Trophoblast cell (in vitro differentiated cells and primary cell): ENCODE results near the gene TRABD2B.

Source experiments
- DNase-seq, 2 donors: peaks; one replicate each; pipeline ENCODE4 v3.0.0-alpha.2; 2016
- H2AFZ ChIP-seq: 2 replicates; pipeline ENCODE4 v1.6.1; 2013; ENCODE audit warnings: low read length, moderate library complexity, mild to moderate bottlenecking; ENCODE audit not compliant: insufficient read depth, poor library complexity
- H2AK5ac ChIP-seq: 2 replicates; pipeline ENCODE4 v1.6.1; 2013; ENCODE audit warnings: mild to moderate bottlenecking, low read length
- H2BK120ac ChIP-seq: 2 replicates; pipeline ENCODE4 v1.6.1; 2013; ENCODE audit warnings: low read length, mild to moderate bottlenecking, moderate library complexity; ENCODE audit not compliant: insufficient read depth, poor library complexity
- H2BK12ac ChIP-seq: 2 replicates; pipeline ENCODE4 v1.6.1; 2013; ENCODE audit warnings: mild to moderate bottlenecking, low read length, moderate library complexity
- H2BK5ac ChIP-seq: 2 replicates; pipeline ENCODE4 v1.6.1; 2013; ENCODE audit warnings: low read length, low read depth, moderate library complexity, mild to moderate bottlenecking; ENCODE audit not compliant: poor library complexity
- H3K14ac ChIP-seq: 2 replicates; pipeline ENCODE4 v1.6.1; 2013; ENCODE audit warnings: mild to moderate bottlenecking, low read length
- H3K18ac ChIP-seq: 2 replicates; pipeline ENCODE4 v1.6.1; 2013; ENCODE audit warnings: mild to moderate bottlenecking, low read length
- H3K23ac ChIP-seq: 2 replicates; pipeline ENCODE4 v1.6.1; 2013; ENCODE audit warnings: low read length
- H3K27ac ChIP-seq: 2 replicates; pipeline ENCODE4 v1.5.1; 2013; ENCODE audit warnings: low read depth, mild to moderate bottlenecking, inconsistent platforms, low read length, moderate library complexity
- H3K27me3 ChIP-seq: 2 replicates; pipeline ENCODE4 v1.6.1; 2013; ENCODE audit warnings: inconsistent platforms, mild to moderate bottlenecking, low read length, moderate library complexity; ENCODE audit not compliant: insufficient read depth
- H3K36me3 ChIP-seq, 2 experiments: 1 replicate in 1 of 2; 2 replicates in 1 of 2; pipeline ENCODE4 v1.6.1; 2013; ENCODE audit warnings: low read length in 2 of 2, mild to moderate bottlenecking in 2 of 2, moderate library complexity in 1 of 2; ENCODE audit not compliant: insufficient read depth in 2 of 2, control insufficient read depth in 1 of 2
- H3K4ac ChIP-seq: 2 replicates; pipeline ENCODE4 v1.6.1; 2013; ENCODE audit warnings: low read depth, mild to moderate bottlenecking, low read length, moderate library complexity
- H3K4me1 ChIP-seq, 2 experiments: 1 replicate in 1 of 2; 2 replicates in 1 of 2; pipeline ENCODE4 v1.6.1; 2013; ENCODE audit warnings: low read length in 2 of 2, mild to moderate bottlenecking in 2 of 2, moderate library complexity in 1 of 2; ENCODE audit not compliant: insufficient read depth in 2 of 2, control insufficient read depth in 1 of 2
- H3K4me2 ChIP-seq: 2 replicates; pipeline ENCODE4 v1.6.1; 2013; ENCODE audit warnings: inconsistent platforms, mild to moderate bottlenecking, low read length, moderate library complexity
- H3K4me3 ChIP-seq: 2 replicates; pipeline ENCODE4 v1.5.1; 2013; ENCODE audit warnings: mild to moderate bottlenecking, low read depth, low read length, inconsistent platforms
- H3K79me1 ChIP-seq: one replicate; pipeline ENCODE4 v1.6.1; 2013; ENCODE audit warnings: low read length
- H3K79me2 ChIP-seq: 2 replicates; pipeline ENCODE4 v1.6.1; 2013; ENCODE audit warnings: low read length, mild to moderate bottlenecking; ENCODE audit not compliant: control insufficient read depth, insufficient read depth, poor library complexity
- H3K9ac ChIP-seq: 2 replicates; pipeline ENCODE4 v1.6.1; 2013; ENCODE audit warnings: mild to moderate bottlenecking, low read length
- H3K9me3 ChIP-seq: 2 replicates; pipeline ENCODE4 v1.6.1; 2013; ENCODE audit warnings: low read depth, mild to moderate bottlenecking, control low read depth, inconsistent platforms, low read length; ENCODE audit not compliant: insufficient read depth
- H4K12ac ChIP-seq: 2 replicates; pipeline ENCODE4 v1.6.1; 2013; ENCODE audit warnings: low read depth, mild to moderate bottlenecking, low read length, moderate library complexity
- H4K8ac ChIP-seq: 2 replicates; pipeline ENCODE4 v1.6.1; 2013; ENCODE audit warnings: low read depth, mild to moderate bottlenecking, low read length, moderate library complexity
- H4K91ac ChIP-seq: one replicate; pipeline ENCODE4 v1.6.1; 2013; ENCODE audit warnings: low read depth, mild to moderate bottlenecking, low read length, moderate library complexity
- WGBS: extraction: QIAGEN DNeasy Blood & Tissue Kit; methylation state at CpG from one replicate; pipeline ENCODE4 v1.1.7; 2013; ENCODE audit warnings: missing lambda C conversion rate; ENCODE audit not compliant: insufficient read length, insufficient coverage; ENCODE audit errors: extremely low coverage; 5-methylcytosine and 5-hydroxymethylcytosine counted together

The TRABD2B gene

GRCh38 chr1:47817861-47818260 is 179.3 kb downstream of the TRABD2B start:
- no peak overlapping the region for H3K9ac ChIP-seq
- H2BK12ac ChIP-seq = no peak overlapping the region
- H4K12ac ChIP-seq = no peak overlapping the region
- no CpG with 5 or more reads among the region's 15 CpGs for WGBS
- H3K36me3 ChIP-seq = no peaks in the 10 kb centered on the region
- H2BK5ac ChIP-seq = no peak overlapping the region
- H4K91ac ChIP-seq = no peak overlapping the region
- H3K27me3 ChIP-seq = no peaks in the 10 kb centered on the region
- H3K23ac ChIP-seq = no peak overlapping the region
- no peaks in the 10 kb centered on the region for H3K4me1 ChIP-seq
- no peak for DNase-seq
- no peak overlapping the region for H2BK120ac ChIP-seq
- H3K79me2 ChIP-seq = no peaks in the 10 kb centered on the region
- no peak overlapping the region for H3K4me2 ChIP-seq
- peaks cover under 1% of the 10 kb centered on the region for H3K9me3 ChIP-seq
- no peak overlapping the region for H3K4me3 ChIP-seq
- H2AFZ ChIP-seq = no peak overlapping the region
- H3K14ac ChIP-seq = no peak overlapping the region
- H4K8ac ChIP-seq = no peak overlapping the region
- no peak overlapping the region for H3K18ac ChIP-seq
- H3K27ac ChIP-seq = no peak overlapping the region
- no peaks in the 10 kb centered on the region for H3K79me1 ChIP-seq
- no peak overlapping the region for H2AK5ac ChIP-seq
- H3K4ac ChIP-seq = no peak overlapping the region

- Histone ChIP-seq H3K23ac (no peak overlapping the region), H3K14ac (no peak overlapping the region), H2BK12ac (no peak overlapping the region), H3K4ac (no peak overlapping the region), H4K8ac (no peak overlapping the region), H3K27me3 (no peaks in the 10 kb centered on the region), H3K79me2 (no peaks in the 10 kb centered on the region), H3K9me3 (no peaks in the 10 kb centered on the region), H2AFZ (no peak overlapping the region), H4K91ac (no peak overlapping the region), H3K4me2 (no peak overlapping the region), H3K4me3 (no peak overlapping the region), H3K4me1 (no peaks in the 10 kb centered on the region), H2AK5ac (no peak overlapping the region), H2BK5ac (no peak overlapping the region), H3K27ac (no peak overlapping the region), H2BK120ac (no peak overlapping the region), H3K9ac (no peak overlapping the region), H4K12ac (no peak overlapping the region), H3K79me1 (no peaks in the 10 kb centered on the region), H3K36me3 (no peaks in the 10 kb centered on the region), H3K18ac (no peak overlapping the region)
- DNase-seq = no peak
- no CpG with 5 or more reads among the region's 5 CpGs for WGBS
Measured at GRCh38 chr1:47816325-47817071, 180.7 kb downstream of the TRABD2B start.

- no peak overlapping the region for H3K14ac ChIP-seq
- no peak overlapping the region for H2BK12ac ChIP-seq
- no peak for DNase-seq
- H3K23ac ChIP-seq = no peak overlapping the region
- no peak overlapping the region for H3K9ac ChIP-seq
- no peaks in the 10 kb centered on the region for H3K36me3 ChIP-seq
- H3K9me3 ChIP-seq = peaks cover 4% of the 10 kb centered on the region
- no peak overlapping the region for H3K18ac ChIP-seq
- no peaks in the 10 kb centered on the region for H3K79me2 ChIP-seq
- H3K4ac ChIP-seq = no peak overlapping the region
- H4K12ac ChIP-seq = no peak overlapping the region
- no peak overlapping the region for H4K8ac ChIP-seq
- H2BK120ac ChIP-seq = no peak overlapping the region
- H2AFZ ChIP-seq = no peak overlapping the region
- no peak overlapping the region for H2AK5ac ChIP-seq
- no peaks in the 10 kb centered on the region for H3K79me1 ChIP-seq
- no peak overlapping the region for H2BK5ac ChIP-seq
- no peaks in the 10 kb centered on the region for H3K27me3 ChIP-seq
- no CpG with 5 or more reads among the region's 12 CpGs for WGBS
- no peak overlapping the region for H4K91ac ChIP-seq
- H3K4me2 ChIP-seq = no peak overlapping the region
- no peak overlapping the region for H3K4me3 ChIP-seq
- no peak overlapping the region for H3K27ac ChIP-seq
- H3K4me1 ChIP-seq = no peaks in the 10 kb centered on the region
Measured at GRCh38 chr1:47814612-47815395, 182.4 kb downstream of the TRABD2B start.

GRCh38 chr1:47813970-47814369 is 183.2 kb downstream of the TRABD2B start:
- Histone ChIP-seq H3K9me3 (peaks cover 4% of the 10 kb centered on the region), H3K27me3 (no peaks in the 10 kb centered on the region), H4K12ac (no peak overlapping the region), H3K79me1 (no peaks in the 10 kb centered on the region), H3K36me3 (no peaks in the 10 kb centered on the region), H2BK120ac (no peak overlapping the region), H3K79me2 (no peaks in the 10 kb centered on the region), H2AK5ac (no peak overlapping the region), H3K9ac (no peak overlapping the region), H3K14ac (no peak overlapping the region), H3K4ac (no peak overlapping the region), H4K91ac (no peak overlapping the region), H3K18ac (no peak overlapping the region), H4K8ac (no peak overlapping the region), H3K23ac (no peak overlapping the region), H3K27ac (no peak overlapping the region), H3K4me2 (no peak overlapping the region), H3K4me3 (no peak overlapping the region), H2BK12ac (no peak overlapping the region), H2BK5ac (no peak overlapping the region), H2AFZ (no peak overlapping the region), H3K4me1 (no peaks in the 10 kb centered on the region)
- DNase-seq = no peak
- WGBS = no CpG with 5 or more reads among the region's 5 CpGs
